Liver (tissue), 3 donors: ENCODE results near the gene PLA2G2F.

Experiments used
- EGR1 ChIP-seq, 2 donors: IDR thresholded peaks; 2 replicates each; pipeline ENCODE4 v1.6.1; 2016 to 2018; ENCODE audit warnings: antibody characterized with exemption in 2 of 2, low read depth in 2 of 2
- FOXA1 ChIP-seq: IDR thresholded peaks from 2 replicates; pipeline ENCODE4 v1.6.1; 2016; ENCODE audit warnings: antibody characterized with exemption
- JUND ChIP-seq, 2 donors: IDR thresholded peaks; 2 replicates each; pipeline ENCODE4 v1.6.1; 2016; ENCODE audit warnings: antibody characterized with exemption in 2 of 2
- NR2F2 ChIP-seq: IDR thresholded peaks from 2 replicates; pipeline ENCODE4 v1.6.1; 2016; ENCODE audit warnings: antibody characterized with exemption
- RXRA ChIP-seq, 2 donors: IDR thresholded peaks; 2 replicates each; pipeline ENCODE4 v1.6.1; 2017 to 2018; ENCODE audit warnings: antibody characterized with exemption in 2 of 2, mild to moderate bottlenecking in 1 of 2
- TAF1 ChIP-seq: conservative IDR thresholded peaks from 2 replicates; pipeline ENCODE4 v1.6.1; 2016; ENCODE audit warnings: antibody characterized with exemption, mild to moderate bottlenecking
- TF ChIP-seq, protein P1 (sequence below): IDR thresholded peaks from 2 replicates; pipeline ENCODE4 v1.6.1; 2016; ENCODE audit warnings: antibody characterized with exemption
- TF ChIP-seq, protein P2 (sequence below): fragments of 150-350 bp; IDR thresholded peaks from 2 replicates; pipeline ENCODE4 v1.5.1; 2017; ENCODE audit warnings: improper control_type of control experiment, low read depth, low read length; ENCODE audit not compliant: missing input control
- TF ChIP-seq, protein P3 (sequence below): IDR thresholded peaks from 2 replicates; pipeline ENCODE4 v1.6.1; 2016; ENCODE audit warnings: antibody characterized with exemption, mild to moderate bottlenecking
- donor health status: healthy.
- donor health status: healthy.

DNA sequence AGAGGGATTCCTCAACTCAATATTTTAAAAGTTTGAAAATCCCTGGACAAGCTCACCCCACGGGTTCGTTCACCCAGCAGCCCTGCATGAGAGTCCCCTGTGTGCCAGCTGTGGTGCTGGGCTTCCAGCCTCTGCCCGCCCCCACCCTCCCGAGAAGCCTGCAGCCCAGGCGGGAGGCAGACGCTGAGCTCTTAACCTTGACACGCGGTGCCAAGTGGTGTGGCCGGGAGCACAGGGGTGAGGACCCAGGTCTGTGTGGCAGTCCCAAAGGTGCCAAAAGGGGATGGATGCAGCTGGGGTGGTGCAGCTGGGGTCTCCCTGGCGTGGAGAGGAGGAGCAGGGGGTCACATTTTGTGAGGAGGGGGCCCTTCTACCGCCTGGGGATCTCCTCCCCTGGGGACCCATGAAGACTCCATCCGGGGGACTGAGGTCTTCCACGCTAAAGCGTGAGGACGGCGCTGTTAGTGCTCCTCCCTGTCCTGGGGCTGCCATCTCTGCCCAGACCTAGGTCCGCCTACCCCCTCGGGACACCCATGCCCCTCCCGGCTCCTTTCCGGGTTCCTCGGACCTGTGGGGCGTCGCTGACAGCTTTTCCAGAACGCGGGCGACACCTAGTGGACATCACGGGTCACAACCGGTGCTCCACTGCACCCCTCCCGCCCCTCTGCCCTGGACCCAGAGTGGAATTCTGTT, 12.9 kb downstream of the PLA2G2F start:
- TF ChIP-seq, protein P1, sequence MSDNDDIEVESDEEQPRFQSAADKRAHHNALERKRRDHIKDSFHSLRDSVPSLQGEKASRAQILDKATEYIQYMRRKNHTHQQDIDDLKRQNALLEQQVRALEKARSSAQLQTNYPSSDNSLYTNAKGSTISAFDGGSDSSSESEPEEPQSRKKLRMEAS, result no peak
- TF ChIP-seq, protein P2, sequence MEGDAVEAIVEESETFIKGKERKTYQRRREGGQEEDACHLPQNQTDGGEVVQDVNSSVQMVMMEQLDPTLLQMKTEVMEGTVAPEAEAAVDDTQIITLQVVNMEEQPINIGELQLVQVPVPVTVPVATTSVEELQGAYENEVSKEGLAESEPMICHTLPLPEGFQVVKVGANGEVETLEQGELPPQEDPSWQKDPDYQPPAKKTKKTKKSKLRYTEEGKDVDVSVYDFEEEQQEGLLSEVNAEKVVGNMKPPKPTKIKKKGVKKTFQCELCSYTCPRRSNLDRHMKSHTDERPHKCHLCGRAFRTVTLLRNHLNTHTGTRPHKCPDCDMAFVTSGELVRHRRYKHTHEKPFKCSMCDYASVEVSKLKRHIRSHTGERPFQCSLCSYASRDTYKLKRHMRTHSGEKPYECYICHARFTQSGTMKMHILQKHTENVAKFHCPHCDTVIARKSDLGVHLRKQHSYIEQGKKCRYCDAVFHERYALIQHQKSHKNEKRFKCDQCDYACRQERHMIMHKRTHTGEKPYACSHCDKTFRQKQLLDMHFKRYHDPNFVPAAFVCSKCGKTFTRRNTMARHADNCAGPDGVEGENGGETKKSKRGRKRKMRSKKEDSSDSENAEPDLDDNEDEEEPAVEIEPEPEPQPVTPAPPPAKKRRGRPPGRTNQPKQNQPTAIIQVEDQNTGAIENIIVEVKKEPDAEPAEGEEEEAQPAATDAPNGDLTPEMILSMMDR, result peak; percentile 77
- TF ChIP-seq EGR1 (IDR thresholded peaks at IDR 0.05; ENCODE audit: low read depth in 2 of 2) (no peak), RXRA (IDR thresholded peaks at IDR 0.05) (no peak), TAF1 (no peak), JUND (IDR thresholded peaks at IDR 0.05) (no peak), FOXA1 (no peak), NR2F2 (no peak)
- TF ChIP-seq, protein P3, sequence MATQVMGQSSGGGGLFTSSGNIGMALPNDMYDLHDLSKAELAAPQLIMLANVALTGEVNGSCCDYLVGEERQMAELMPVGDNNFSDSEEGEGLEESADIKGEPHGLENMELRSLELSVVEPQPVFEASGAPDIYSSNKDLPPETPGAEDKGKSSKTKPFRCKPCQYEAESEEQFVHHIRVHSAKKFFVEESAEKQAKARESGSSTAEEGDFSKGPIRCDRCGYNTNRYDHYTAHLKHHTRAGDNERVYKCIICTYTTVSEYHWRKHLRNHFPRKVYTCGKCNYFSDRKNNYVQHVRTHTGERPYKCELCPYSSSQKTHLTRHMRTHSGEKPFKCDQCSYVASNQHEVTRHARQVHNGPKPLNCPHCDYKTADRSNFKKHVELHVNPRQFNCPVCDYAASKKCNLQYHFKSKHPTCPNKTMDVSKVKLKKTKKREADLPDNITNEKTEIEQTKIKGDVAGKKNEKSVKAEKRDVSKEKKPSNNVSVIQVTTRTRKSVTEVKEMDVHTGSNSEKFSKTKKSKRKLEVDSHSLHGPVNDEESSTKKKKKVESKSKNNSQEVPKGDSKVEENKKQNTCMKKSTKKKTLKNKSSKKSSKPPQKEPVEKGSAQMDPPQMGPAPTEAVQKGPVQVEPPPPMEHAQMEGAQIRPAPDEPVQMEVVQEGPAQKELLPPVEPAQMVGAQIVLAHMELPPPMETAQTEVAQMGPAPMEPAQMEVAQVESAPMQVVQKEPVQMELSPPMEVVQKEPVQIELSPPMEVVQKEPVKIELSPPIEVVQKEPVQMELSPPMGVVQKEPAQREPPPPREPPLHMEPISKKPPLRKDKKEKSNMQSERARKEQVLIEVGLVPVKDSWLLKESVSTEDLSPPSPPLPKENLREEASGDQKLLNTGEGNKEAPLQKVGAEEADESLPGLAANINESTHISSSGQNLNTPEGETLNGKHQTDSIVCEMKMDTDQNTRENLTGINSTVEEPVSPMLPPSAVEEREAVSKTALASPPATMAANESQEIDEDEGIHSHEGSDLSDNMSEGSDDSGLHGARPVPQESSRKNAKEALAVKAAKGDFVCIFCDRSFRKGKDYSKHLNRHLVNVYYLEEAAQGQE, result no peak
